Memory B cell (primary cell): ENCODE measurements around the gene COL28A1.

Source experiments
- ATAC-seq: fragments of 150-1000 bp; cut with Tn5 transposase; 2 replicates; pipeline ENCODE4 v1.10.0; 2021; ENCODE audit warnings: low read depth, mild to moderate bottlenecking, moderate library complexity
- DNase-seq, 2 donors: peaks; one replicate each; pipeline ENCODE4 v3.0.0; 2022; ENCODE audit warnings: low spot score in 2 of 2
- H3K27ac Mint-ChIP-seq: one replicate; pipeline ENCODE4 v1.8.0; 2022; ENCODE audit warnings: mild to moderate bottlenecking, moderate library complexity, mixed read lengths
- H3K27me3 Mint-ChIP-seq: one replicate; pipeline ENCODE4 v1.8.0; 2022; ENCODE audit warnings: mixed read lengths
- H3K36me3 Mint-ChIP-seq: one replicate; pipeline ENCODE4 v1.8.0; 2022; ENCODE audit warnings: mild to moderate bottlenecking, mixed read lengths
- H3K4me1 Mint-ChIP-seq: one replicate; pipeline ENCODE4 v1.8.0; 2022; ENCODE audit warnings: mixed read lengths
- H3K4me3 Mint-ChIP-seq: one replicate; pipeline ENCODE4 v1.8.0; 2022; ENCODE audit warnings: mild to moderate bottlenecking, moderate library complexity, mixed read lengths
- H3K9me3 Mint-ChIP-seq: one replicate; pipeline ENCODE4 v1.8.0; 2022; ENCODE audit warnings: mixed read lengths

COL28A1 gene

GRCh38 chr7:7552199-7552598, 16.5 kb upstream of the COL28A1 start:
- no peak overlapping the region for H3K27ac Mint-ChIP-seq
- DNase-seq (no peak), ATAC-seq (no peak)
- no peaks in the 10 kb centered on the region for H3K9me3 Mint-ChIP-seq
- no peaks in the 10 kb centered on the region for H3K27me3 Mint-ChIP-seq
- peaks cover 16% of the 10 kb centered on the region for H3K36me3 Mint-ChIP-seq
- no peaks in the 10 kb centered on the region for H3K4me1 Mint-ChIP-seq
- no peak overlapping the region for H3K4me3 Mint-ChIP-seq

DNA sequence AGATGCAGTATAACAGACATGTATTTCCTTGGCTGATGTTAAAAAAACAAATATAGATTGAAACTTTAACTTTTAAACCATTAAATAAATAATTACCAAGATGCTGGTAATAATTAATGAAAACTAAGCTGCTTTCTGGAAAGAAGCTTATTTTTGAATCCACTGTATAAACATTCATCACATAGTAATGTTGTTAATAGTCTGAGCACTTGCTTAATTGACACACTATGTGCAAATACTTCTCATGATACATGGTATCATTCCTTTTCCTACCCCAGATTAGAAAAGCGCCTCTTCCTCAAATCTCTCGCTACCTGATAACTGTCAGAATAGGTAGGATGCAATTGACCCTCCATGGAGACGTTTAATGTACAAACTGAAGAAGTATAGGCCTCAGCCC, 15.0 kb upstream of the COL28A1 start:
- H3K36me3 Mint-ChIP-seq, result peaks cover 14% of the 10 kb centered on the region
- H3K27me3 Mint-ChIP-seq, result no peaks in the 10 kb centered on the region
- H3K9me3 Mint-ChIP-seq, result no peaks in the 10 kb centered on the region
- DNase-seq (no peak), ATAC-seq (no peak)
- H3K27ac Mint-ChIP-seq, result no peak overlapping the region
- no peak overlapping the region for H3K4me3 Mint-ChIP-seq
- no peaks in the 10 kb centered on the region for H3K4me1 Mint-ChIP-seq

- Mint-ChIP-seq H3K27ac (no peak overlapping the region), H3K27me3 (no peaks in the 10 kb centered on the region), H3K9me3 (no peaks in the 10 kb centered on the region), H3K4me3 (no peak overlapping the region), H3K36me3 (peaks cover 12% of the 10 kb centered on the region), H3K4me1 (no peaks in the 10 kb centered on the region)
- DNase-seq (no peak), ATAC-seq (no peak)
Observed at GRCh38 chr7:7548407-7548806, 12.7 kb upstream of the COL28A1 start.

GRCh38 chr7:7542251-7542835, 6.7 kb upstream of the COL28A1 start:
- no peaks in the 10 kb centered on the region for H3K27me3 Mint-ChIP-seq
- no peak for DNase-seq
- H3K4me3 Mint-ChIP-seq, result no peak overlapping the region
- no peak overlapping the region for H3K27ac Mint-ChIP-seq
- H3K4me1 Mint-ChIP-seq, result peaks cover 3% of the 10 kb centered on the region
- ATAC-seq, result no peak
- no peaks in the 10 kb centered on the region for H3K9me3 Mint-ChIP-seq
- H3K36me3 Mint-ChIP-seq, result no peaks in the 10 kb centered on the region

GRCh38 chr7:7539711-7540110, 4.0 kb upstream of the COL28A1 start:
- H3K36me3 Mint-ChIP-seq, result no peaks in the 10 kb centered on the region
- no peak overlapping the region for H3K27ac Mint-ChIP-seq
- peaks cover 2% of the 10 kb centered on the region for H3K27me3 Mint-ChIP-seq
- H3K4me1 Mint-ChIP-seq, result peaks cover 3% of the 10 kb centered on the region
- no peak overlapping the region for H3K4me3 Mint-ChIP-seq
- DNase-seq (no peak), ATAC-seq (no peak)
- H3K9me3 Mint-ChIP-seq, result no peaks in the 10 kb centered on the region

- Mint-ChIP-seq H3K27ac (no peak overlapping the region), H3K4me3 (no peak overlapping the region), H3K9me3 (no peaks in the 10 kb centered on the region), H3K36me3 (no peaks in the 10 kb centered on the region), H3K27me3 (peaks cover 2% of the 10 kb centered on the region), H3K4me1 (peaks cover 3% of the 10 kb centered on the region)
- ATAC-seq (no peak), DNase-seq (no peak)
Observed at GRCh38 chr7:7539152-7539551, 3.5 kb upstream of the COL28A1 start.

GRCh38 chr7:7537711-7538110, 2.0 kb upstream of the COL28A1 start:
- ATAC-seq (no peak), DNase-seq (no peak)
- Mint-ChIP-seq H3K27ac (no peak overlapping the region), H3K27me3 (peaks cover 2% of the 10 kb centered on the region), H3K4me3 (no peak overlapping the region), H3K4me1 (peaks cover 3% of the 10 kb centered on the region), H3K9me3 (no peaks in the 10 kb centered on the region), H3K36me3 (no peaks in the 10 kb centered on the region)

DNA sequence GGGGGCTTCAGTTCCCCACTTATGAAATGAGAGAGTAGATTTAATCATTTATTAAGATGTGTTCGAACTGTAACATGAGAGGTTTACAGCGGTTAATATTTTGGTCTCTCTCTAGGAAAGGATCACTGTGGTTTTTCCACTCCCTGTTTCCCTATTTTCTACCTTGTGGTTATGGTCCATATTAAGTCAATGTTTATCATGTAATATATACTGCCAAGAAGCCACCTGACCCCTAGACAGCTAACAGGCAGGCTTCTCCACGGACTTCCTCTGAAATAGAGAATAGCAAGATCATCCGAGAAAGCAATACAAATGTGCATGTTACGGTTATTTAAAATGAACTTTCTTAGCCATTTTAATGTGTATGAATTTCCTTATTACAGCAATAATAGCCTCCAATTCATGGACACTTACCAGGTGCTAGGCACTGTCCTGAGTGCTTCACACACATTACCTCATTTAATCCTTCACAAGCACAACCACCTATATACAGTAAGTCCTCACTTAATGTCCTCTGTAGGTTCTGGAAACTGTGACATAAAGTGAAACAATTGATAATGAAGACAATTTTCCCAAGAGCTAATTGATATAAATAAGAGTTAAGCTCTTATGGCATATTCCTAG, 835 bp upstream of the COL28A1 start:
- no peaks in the 10 kb centered on the region for H3K9me3 Mint-ChIP-seq
- DNase-seq (no peak), ATAC-seq (no peak)
- no peak overlapping the region for H3K27ac Mint-ChIP-seq
- peaks cover 2% of the 10 kb centered on the region for H3K27me3 Mint-ChIP-seq
- H3K4me3 Mint-ChIP-seq, result no peak overlapping the region
- peaks cover 2% of the 10 kb centered on the region for H3K4me1 Mint-ChIP-seq
- no peaks in the 10 kb centered on the region for H3K36me3 Mint-ChIP-seq

DNA sequence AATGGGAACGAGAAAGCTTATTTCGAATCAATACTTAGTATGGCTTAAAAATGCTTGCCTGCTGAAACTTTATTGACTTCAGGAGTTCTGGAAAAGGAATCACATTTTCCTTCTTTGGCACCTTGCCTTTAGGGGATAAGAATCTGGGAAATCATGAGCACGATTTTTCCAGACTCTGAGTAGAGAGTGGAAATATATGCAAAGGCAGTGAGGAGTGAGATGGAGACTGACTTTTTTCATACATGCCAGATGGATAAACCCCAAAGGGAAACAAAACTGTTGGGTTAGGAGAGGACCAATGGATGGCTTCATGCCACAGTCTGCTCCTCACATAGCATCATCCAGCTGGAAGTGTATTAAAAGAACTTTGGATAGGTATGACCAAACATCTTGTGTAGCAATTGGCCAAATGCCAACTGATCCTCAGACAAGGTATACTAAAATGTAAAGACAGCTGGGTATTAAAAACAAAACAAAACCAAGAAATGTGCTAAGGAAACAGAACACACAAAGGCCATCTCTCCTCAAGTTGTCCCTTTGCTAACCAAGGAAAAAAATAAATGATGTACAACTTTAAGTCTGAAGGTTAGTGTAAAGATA, 1.7 kb downstream of the COL28A1 start:
- Mint-ChIP-seq H3K36me3 (no peaks in the 10 kb centered on the region), H3K9me3 (no peaks in the 10 kb centered on the region), H3K27ac (no peak overlapping the region), H3K4me1 (no peaks in the 10 kb centered on the region), H3K4me3 (no peak overlapping the region), H3K27me3 (peaks cover 2% of the 10 kb centered on the region)
- DNase-seq, result no peak
- no peak for ATAC-seq

- ATAC-seq, result no peak
- Mint-ChIP-seq H3K27ac (no peak overlapping the region), H3K4me1 (no peaks in the 10 kb centered on the region), H3K4me3 (no peak overlapping the region), H3K27me3 (peaks cover 3% of the 10 kb centered on the region), H3K9me3 (no peaks in the 10 kb centered on the region), H3K36me3 (no peaks in the 10 kb centered on the region)
- DNase-seq, result no peak
Observed at GRCh38 chr7:7529328-7529727, 6.3 kb downstream of the COL28A1 start.

DNA sequence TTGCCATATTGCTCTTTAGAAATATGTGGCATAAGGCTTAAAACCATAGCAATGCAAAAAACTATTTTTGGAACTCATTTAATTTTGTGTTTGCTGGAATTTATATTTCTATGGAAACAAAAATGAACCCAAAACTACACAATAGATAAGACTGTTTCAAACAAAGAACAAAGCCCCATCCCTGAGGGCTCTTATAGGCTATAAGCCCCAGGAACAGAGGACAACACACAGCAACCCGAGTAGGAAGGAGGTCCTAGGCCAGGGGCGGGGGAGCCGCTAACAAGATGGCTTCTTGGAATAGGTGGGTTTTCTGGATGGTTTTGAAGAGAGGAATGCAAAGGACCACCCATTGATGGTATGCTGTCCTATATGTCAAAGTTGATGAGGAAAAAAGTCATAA, 8.6 kb downstream of the COL28A1 start:
- no peak for ATAC-seq
- no peaks in the 10 kb centered on the region for H3K4me1 Mint-ChIP-seq

GRCh38 chr7:7526006-7526405, 9.7 kb downstream of the COL28A1 start:
- Mint-ChIP-seq H3K36me3 (no peaks in the 10 kb centered on the region), H3K4me1 (peaks cover 2% of the 10 kb centered on the region), H3K4me3 (no peak overlapping the region), H3K9me3 (no peaks in the 10 kb centered on the region), H3K27ac (no peak overlapping the region), H3K27me3 (peaks cover 3% of the 10 kb centered on the region)
- ATAC-seq, result no peak
- no peak for DNase-seq

More for the DNA sequence above, 8.6 kb downstream of the COL28A1 start:
- H3K36me3 Mint-ChIP-seq, result no peaks in the 10 kb centered on the region
- H3K27me3 Mint-ChIP-seq, result peaks cover 3% of the 10 kb centered on the region
- no peak overlapping the region for H3K27ac Mint-ChIP-seq
- H3K4me3 Mint-ChIP-seq, result no peak overlapping the region
- no peak for DNase-seq
- no peaks in the 10 kb centered on the region for H3K9me3 Mint-ChIP-seq

DNA sequence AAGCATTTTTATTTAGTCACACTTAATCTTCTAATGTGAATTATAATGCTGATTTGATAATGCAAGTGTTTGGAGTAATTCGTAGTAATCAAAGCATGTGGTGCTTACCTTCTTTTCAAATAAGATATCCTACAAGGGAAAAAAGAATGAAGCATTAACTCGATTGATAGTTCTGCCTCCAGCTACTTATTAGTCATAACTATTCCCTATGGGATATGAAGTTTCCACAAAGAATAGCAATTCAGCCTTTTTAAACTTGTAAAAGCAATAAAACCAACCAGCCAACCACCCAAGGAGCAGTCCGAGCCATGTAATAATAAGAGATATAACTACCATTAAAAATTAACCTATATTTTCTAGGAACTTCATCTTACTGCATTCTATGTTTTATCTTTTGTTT, 11.6 kb downstream of the COL28A1 start:
- ATAC-seq (no peak), DNase-seq (no peak)
- Mint-ChIP-seq H3K4me1 (peaks cover 2% of the 10 kb centered on the region), H3K9me3 (no peaks in the 10 kb centered on the region), H3K36me3 (no peaks in the 10 kb centered on the region), H3K4me3 (no peak overlapping the region), H3K27me3 (peaks cover 3% of the 10 kb centered on the region), H3K27ac (no peak overlapping the region)

DNA sequence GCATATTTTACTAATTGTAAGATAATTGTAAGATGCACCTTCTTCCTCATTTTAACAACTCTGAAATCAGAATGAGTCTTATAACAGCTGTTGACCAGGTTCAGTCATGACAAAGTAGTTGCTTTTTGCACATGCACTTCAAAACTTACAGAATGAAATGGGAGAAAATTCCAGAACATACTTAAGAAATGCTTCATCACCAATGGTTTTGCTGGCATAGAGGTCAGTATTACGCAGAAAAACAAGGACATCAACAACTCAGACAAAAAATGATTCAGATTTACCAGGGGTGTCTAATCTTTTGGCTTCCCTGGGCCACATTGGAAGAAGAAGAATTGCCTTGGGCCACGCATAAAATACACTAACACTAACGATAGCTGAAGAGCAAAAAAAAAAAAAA, 13.3 kb downstream of the COL28A1 start:
- Mint-ChIP-seq H3K4me3 (no peak overlapping the region), H3K4me1 (peaks cover 2% of the 10 kb centered on the region), H3K9me3 (no peaks in the 10 kb centered on the region)

DNA sequence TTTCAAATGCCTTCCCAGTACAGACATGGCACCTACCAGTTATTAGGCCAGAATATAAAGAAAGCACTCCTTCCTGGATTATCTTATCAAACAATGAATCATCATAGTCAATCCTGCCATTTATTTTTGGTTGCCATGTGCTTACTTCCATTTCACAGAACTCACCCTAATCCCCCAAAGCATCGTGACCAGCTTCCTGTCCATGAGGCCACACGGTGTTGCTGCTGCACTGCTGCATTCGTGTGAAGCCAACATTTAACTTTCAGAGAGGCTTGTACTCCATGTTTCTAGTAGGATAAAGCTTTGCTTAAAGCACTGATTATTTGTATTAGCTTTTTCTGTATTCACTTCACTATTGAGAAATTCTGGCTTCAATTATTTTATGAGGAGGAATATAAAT, 14.4 kb downstream of the COL28A1 start:
- H3K4me1 Mint-ChIP-seq, result peaks cover 2% of the 10 kb centered on the region
- no peak for ATAC-seq
- no peaks in the 10 kb centered on the region for H3K27me3 Mint-ChIP-seq
- no peak overlapping the region for H3K4me3 Mint-ChIP-seq
- H3K9me3 Mint-ChIP-seq, result no peaks in the 10 kb centered on the region
- no peak for DNase-seq
- no peaks in the 10 kb centered on the region for H3K36me3 Mint-ChIP-seq
- no peak overlapping the region for H3K27ac Mint-ChIP-seq

More for the DNA sequence above, 13.3 kb downstream of the COL28A1 start:
- no peak for ATAC-seq
- H3K27me3 Mint-ChIP-seq, result peaks cover 3% of the 10 kb centered on the region
- DNase-seq, result no peak
- H3K36me3 Mint-ChIP-seq, result no peaks in the 10 kb centered on the region
- H3K27ac Mint-ChIP-seq, result no peak overlapping the region
